ENCODE data around the gene DAG1.

DNA sequence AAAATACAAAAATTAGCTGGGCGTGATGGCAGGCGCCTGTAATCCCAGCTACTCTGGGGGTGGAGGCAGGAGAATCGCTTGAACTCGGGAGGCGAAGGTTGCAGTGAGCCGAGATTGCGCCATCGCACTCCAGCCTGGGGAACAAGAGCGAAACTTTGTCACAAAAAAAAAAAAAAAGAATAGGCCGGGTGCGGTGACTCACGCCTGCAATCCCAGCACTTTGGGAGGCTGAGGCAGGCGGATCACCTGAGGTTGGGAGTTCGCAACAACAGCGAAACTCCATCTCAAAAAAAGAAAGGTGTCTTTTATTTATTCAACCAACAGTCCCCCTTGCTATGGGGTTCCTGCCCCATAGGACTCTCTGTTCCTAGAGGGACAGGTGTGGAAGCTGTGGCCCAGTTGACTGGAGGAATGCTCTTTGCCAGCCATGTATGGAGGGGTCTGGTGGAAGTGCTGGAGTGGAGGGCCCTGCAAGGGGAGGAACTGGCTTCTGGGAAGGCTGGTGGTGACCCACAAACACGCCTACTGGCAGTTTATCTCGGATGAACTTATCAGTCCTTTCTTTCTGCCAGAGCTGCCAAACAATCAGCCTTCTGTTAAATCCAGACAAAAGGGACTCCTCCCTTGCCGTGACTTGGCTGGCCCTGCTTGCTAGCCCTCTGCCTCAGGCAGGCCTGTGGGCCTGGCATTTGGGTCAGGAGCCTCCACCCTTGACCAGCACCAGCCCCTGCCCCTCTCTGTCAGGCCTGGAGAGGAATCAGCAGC lies 4.6 kb upstream of the DAG1 start:
- TF ChIP-seq ARNTL (CRISPR knock-in tag; IDR thresholded peaks at IDR 0.05; ENCODE audit: borderline replicate concordance, low read depth) (no peak), ZNF565 (CRISPR knock-in tag; conservative IDR thresholded peaks at IDR 0.05; ENCODE audit: low read depth) (no peak), RARB (CRISPR knock-in tag; IDR thresholded peaks at IDR 0.05) (no peak), SNAI2 (CRISPR knock-in tag; IDR thresholded peaks at IDR 0.05) (no peak), GLIS3 (CRISPR knock-in tag; IDR thresholded peaks at IDR 0.05) (no peak), ZNF70 (CRISPR knock-in tag; IDR thresholded peaks at IDR 0.05) (no peak), TOX (CRISPR knock-in tag; IDR thresholded peaks at IDR 0.05; ENCODE audit: borderline replicate concordance) (no peak)
- TF ChIP-seq, protein P1, sequence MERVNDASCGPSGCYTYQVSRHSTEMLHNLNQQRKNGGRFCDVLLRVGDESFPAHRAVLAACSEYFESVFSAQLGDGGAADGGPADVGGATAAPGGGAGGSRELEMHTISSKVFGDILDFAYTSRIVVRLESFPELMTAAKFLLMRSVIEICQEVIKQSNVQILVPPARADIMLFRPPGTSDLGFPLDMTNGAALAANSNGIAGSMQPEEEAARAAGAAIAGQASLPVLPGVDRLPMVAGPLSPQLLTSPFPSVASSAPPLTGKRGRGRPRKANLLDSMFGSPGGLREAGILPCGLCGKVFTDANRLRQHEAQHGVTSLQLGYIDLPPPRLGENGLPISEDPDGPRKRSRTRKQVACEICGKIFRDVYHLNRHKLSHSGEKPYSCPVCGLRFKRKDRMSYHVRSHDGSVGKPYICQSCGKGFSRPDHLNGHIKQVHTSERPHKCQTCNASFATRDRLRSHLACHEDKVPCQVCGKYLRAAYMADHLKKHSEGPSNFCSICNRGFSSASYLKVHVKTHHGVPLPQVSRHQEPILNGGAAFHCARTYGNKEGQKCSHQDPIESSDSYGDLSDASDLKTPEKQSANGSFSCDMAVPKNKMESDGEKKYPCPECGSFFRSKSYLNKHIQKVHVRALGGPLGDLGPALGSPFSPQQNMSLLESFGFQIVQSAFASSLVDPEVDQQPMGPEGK (CRISPR knock-in tag; IDR thresholded peaks at IDR 0.05; ENCODE audit: borderline replicate concordance): no peak
